RWPE2 (cell line): ENCODE measurements around the gene SLC7A8.

ENCODE experiments used
- ATAC-seq: fragments of 200-7000 bp; cut with Tn5 transposase; 3 replicates; pipeline ENCODE4 v1.9.1; 2021; ENCODE audit warnings: low read depth
- DNase-seq: peaks from one replicate; pipeline ENCODE4 v3.0.0-alpha.2; 2020; ENCODE audit warnings: low spot score
- H3K27ac ChIP-seq: fragments of 450-650 bp; 2 replicates; pipeline ENCODE4 v1.5.1; 2017; ENCODE audit warnings: mild to moderate bottlenecking; ENCODE audit not compliant: poor library complexity, severe bottlenecking
- H3K27me3 ChIP-seq: fragments of 250-450 bp; sonication (Bioruptor Pico); 2 replicates; pipeline ENCODE4 v1.5.1; 2021; ENCODE audit warnings: mild to moderate bottlenecking, moderate library complexity; ENCODE audit not compliant: insufficient read depth, poor library complexity, severe bottlenecking
- H3K36me3 ChIP-seq: fragments of 250-450 bp; sonication (Bioruptor Pico); 2 replicates; pipeline ENCODE4 v1.5.1; 2020; ENCODE audit warnings: low read depth, mild to moderate bottlenecking, moderate library complexity
- H3K4me1 ChIP-seq: fragments of 250-450 bp; sonication (Bioruptor Pico); 2 replicates; pipeline ENCODE4 v1.5.1; 2021; ENCODE audit warnings: mild to moderate bottlenecking, moderate library complexity; ENCODE audit not compliant: insufficient read depth, poor library complexity, severe bottlenecking
- H3K4me3 ChIP-seq: fragments of 250-450 bp; sonication (Bioruptor Pico); 2 replicates; pipeline ENCODE4 v1.5.1; 2021; ENCODE audit warnings: mild to moderate bottlenecking, moderate library complexity; ENCODE audit not compliant: severe bottlenecking
- H3K9me3 ChIP-seq: fragments of 250-450 bp; sonication (Bioruptor Pico); 2 replicates; pipeline ENCODE4 v1.5.1; 2021; ENCODE audit warnings: mild to moderate bottlenecking, moderate library complexity; ENCODE audit not compliant: severe bottlenecking
- CTCF ChIP-seq: fragments of 450-650 bp; IDR thresholded peaks from one replicate; pipeline ENCODE4 v1.5.1; 2017; ENCODE audit warnings: mild to moderate bottlenecking, moderate library complexity; ENCODE audit not compliant: poor library complexity, severe bottlenecking

SLC7A8 gene

GRCh38 chr14:23125011-23125410 lies 58.4 kb downstream of the SLC7A8 start:
- H3K4me3 ChIP-seq: no peak overlapping the region
- no peak for TF ChIP-seq CTCF
- no peaks in the 10 kb centered on the region for H3K9me3 ChIP-seq
- ATAC-seq (no peak), DNase-seq (no peak)
- peaks cover 2% of the 10 kb centered on the region for H3K4me1 ChIP-seq
- no peaks in the 10 kb centered on the region for H3K36me3 ChIP-seq
- H3K27ac ChIP-seq: no peak overlapping the region
- no peaks in the 10 kb centered on the region for H3K27me3 ChIP-seq

- H3K36me3 ChIP-seq: no peaks in the 10 kb centered on the region
- no peak for ATAC-seq
- no peak for TF ChIP-seq CTCF
- no peaks in the 10 kb centered on the region for H3K9me3 ChIP-seq
- no peak for DNase-seq
- no peaks in the 10 kb centered on the region for H3K27me3 ChIP-seq
- H3K27ac ChIP-seq: no peak overlapping the region
- peaks cover 2% of the 10 kb centered on the region for H3K4me1 ChIP-seq
- no peak overlapping the region for H3K4me3 ChIP-seq
Observed at GRCh38 chr14:23124337-23124954, 59.0 kb downstream of the SLC7A8 start.

- Histone ChIP-seq H3K4me3 (no peak overlapping the region), H3K4me1 (peaks cover 2% of the 10 kb centered on the region), H3K27me3 (no peaks in the 10 kb centered on the region), H3K36me3 (no peaks in the 10 kb centered on the region), H3K27ac (no peak overlapping the region), H3K9me3 (no peaks in the 10 kb centered on the region)
- no peak for DNase-seq
- ATAC-seq: 0 out of 3 replicates have a peak, but pooled peaks have one; percentile 6
- TF ChIP-seq CTCF: no peak
Observed at GRCh38 chr14:23123419-23123818, 60.0 kb downstream of the SLC7A8 start.

- TF ChIP-seq CTCF: no peak
- Histone ChIP-seq H3K27me3 (no peaks in the 10 kb centered on the region), H3K4me3 (no peak overlapping the region), H3K4me1 (peaks cover 2% of the 10 kb centered on the region), H3K9me3 (no peaks in the 10 kb centered on the region), H3K36me3 (no peaks in the 10 kb centered on the region), H3K27ac (no peak overlapping the region)
- ATAC-seq (no peak), DNase-seq (no peak)
Observed at GRCh38 chr14:23122086-23122485, 61.4 kb downstream of the SLC7A8 start.

- peaks cover 6% of the 10 kb centered on the region for H3K4me1 ChIP-seq
- H3K36me3 ChIP-seq: no peaks in the 10 kb centered on the region
- no peak overlapping the region for H3K4me3 ChIP-seq
- H3K9me3 ChIP-seq: no peaks in the 10 kb centered on the region
- ATAC-seq (no peak), DNase-seq (no peak)
- no peak for TF ChIP-seq CTCF
- H3K27ac ChIP-seq: no peak overlapping the region
- no peaks in the 10 kb centered on the region for H3K27me3 ChIP-seq
Observed at GRCh38 chr14:23121361-23121771, 62.1 kb downstream of the SLC7A8 start.
